ENCODE measurements around the gene NEDD9.

NEDD9 gene

DNA sequence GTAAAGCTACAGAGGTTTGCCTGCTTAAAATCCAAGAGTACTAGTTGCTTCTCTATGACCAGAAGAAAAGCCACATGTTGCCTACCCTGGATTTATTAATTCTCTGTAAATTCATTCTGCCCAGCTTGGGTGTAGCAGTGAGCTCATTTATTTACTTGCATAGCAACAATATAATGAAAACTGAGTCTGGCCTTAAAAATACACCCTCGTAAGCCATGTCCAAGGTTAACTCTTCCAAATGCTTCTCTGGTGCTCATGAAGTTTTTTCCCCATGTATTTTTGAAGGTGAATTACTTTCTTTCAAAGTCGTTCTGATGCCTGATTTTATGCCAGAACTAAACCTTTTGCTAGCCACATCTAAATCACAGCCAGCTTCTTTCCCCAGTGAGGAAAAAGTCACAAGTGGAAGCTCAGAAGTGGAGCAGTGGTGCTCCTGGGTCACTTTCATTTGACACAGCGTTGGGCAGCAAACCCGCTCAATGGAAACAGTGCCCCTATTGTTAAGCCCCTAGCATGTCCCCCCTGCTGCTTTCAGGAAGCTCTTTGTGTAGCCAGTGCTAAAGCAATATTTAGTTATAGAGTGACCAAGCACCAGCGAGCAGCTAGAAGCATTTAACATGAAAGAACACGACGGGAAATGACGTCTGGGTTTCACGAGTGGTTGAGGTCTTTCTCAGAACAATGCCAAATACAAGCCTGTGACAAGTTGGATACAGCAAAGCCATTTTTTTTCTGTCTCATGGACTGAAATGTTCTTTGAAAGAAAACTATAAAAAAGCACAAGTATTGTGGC lies 29.8 kb downstream of the NEDD9 start:
- DNase-seq (ENCODE audit: low read depth, low spot score): peak; percentile 52

- no peak for DNase-seq (ENCODE audit: low read depth, low spot score)
Measured at GRCh38 chr6:11201772-11202512, 30.5 kb downstream of the NEDD9 start.

DNA sequence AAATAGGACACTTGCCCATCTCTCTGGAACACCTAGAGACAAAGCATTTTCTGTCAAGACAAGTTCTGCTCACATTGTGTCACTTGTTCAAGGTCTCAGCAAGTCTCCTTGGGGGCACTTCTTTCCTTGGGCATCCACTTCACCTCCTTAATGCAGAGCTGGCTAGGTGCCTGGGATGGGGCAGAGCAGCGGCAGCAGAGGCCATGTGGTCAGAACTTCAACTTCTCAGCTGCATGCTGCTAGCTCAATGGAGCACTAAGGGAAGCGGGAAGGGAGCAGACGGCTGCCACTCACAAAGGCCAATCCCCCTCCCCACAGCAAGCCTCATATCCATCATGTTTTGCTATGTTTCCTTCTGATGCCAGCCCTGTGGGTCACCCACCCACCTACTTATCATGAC lies 31.5 kb downstream of the NEDD9 start:
- no peak for DNase-seq (ENCODE audit: low read depth, low spot score)

GRCh38 chr6:11200356-11200755 lies 32.1 kb downstream of the NEDD9 start:
- DNase-seq (ENCODE audit: low read depth, low spot score): no peak

GRCh38 chr6:11198663-11199603 lies 33.5 kb downstream of the NEDD9 start:
- DNase-seq (ENCODE audit: low read depth, low spot score): no peak

- no peak for DNase-seq (ENCODE audit: low read depth, low spot score)
Measured at GRCh38 chr6:11197850-11198249, 34.6 kb downstream of the NEDD9 start.

DNA sequence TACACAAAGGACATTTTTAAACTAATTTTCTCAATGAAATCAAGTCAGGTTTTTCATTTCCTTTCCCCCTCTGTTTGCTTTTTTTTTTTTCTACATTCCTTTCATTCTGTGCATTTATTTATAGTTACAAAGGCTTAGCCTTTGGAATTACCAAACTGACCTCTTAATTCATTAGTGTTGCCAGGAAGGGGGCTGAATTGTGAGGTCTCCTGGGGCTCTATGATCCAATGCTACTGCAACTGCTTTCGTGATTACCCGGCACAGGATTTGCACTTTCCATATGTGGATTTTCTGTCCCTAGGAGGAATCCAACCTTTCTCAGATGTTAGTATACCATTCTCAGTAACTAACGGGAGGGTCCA lies 35.3 kb downstream of the NEDD9 start:
- no peak for DNase-seq (ENCODE audit: low read depth, low spot score)

GRCh38 chr6:11196511-11197174 lies 35.8 kb downstream of the NEDD9 start:
- peak; percentile 24 for DNase-seq (ENCODE audit: low read depth, low spot score)

DNA sequence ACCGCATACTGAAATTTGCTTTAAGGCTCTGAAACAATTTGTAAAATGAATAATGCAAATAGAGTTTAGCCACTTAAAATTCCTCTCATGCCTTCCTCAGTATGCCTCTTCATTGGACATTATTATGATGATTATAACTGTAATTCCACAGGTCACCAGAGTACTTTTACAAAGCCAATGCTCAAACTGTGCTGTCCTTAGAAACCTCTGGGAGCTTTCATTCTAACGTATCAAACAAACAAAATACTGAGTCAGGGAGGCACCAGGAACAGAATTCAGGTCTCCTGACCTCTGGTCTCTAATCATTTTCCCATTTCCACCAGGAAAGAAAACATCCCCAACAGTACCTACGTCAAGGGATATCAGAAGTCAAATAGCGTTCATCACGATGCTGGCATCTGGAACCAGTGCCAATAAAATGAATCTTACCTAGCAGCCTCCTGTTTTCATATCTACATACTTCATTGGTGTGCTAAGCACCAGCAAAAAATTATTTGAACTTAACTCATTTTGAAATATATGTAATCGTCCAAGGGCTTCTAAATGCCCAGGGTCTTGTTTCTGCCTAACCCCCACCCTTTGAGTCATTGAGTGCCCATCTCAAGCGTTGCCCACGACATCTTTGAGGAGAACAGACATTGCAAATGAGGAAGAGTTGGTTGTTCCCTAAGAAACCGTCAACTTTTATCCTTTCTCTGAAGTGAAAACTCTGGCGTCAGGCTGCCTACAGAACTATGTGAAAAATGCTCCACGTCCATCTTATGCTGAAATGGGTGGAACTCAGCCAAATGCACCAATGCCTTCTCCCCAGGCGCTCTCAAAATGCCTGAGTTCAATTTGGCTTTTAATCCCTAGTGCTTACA lies 37.9 kb downstream of the NEDD9 start:
- peak; percentile 43 for DNase-seq (ENCODE audit: low read depth, low spot score)

DNA sequence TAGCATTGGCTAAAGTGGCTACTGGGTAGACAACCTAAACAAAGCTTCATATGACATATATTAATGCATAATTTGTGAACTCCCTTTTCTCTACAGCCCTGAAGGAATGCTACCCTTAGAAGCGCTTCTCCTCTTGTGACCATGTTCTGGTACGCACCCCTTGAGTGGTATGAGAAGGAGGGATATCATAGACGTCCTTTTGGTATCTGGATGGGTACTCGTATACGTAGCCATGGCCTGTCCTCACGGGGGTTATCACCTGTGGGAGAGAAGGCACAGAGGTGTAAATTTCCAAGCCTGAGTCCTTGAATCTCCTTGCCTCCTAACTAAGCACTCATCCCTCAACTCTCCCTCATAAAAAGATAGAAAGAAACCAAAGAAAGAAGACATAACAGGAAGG lies 39.0 kb downstream of the NEDD9 start:
- no peak for DNase-seq (ENCODE audit: low read depth, low spot score)

DNA sequence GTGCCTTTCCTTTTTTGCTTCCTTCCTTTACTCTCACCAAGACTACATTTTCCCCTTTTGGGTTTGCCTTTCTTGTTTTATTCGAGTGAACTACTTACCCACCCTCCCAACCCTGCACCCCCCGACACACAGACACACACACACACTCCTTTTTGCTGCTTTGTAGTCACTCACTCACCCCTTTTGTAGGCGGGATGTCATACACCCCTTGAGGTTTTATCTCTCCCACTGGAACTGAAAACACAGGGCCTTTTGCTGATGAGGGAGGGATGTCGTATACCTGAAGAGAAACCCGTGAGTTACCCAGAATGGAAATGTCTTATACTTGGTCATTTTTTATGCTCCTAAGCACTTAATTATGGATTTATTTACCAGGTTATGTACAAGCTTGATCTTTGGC lies 40.3 kb downstream of the NEDD9 start:
- no peak for DNase-seq (ENCODE audit: low read depth, low spot score)

GRCh38 chr6:11190625-11191245 lies 41.7 kb downstream of the NEDD9 start:
- no peak for DNase-seq (ENCODE audit: low read depth, low spot score)

GRCh38 chr6:11189865-11190624 lies 42.4 kb downstream of the NEDD9 start:
- DNase-seq (ENCODE audit: low read depth, low spot score): no peak

GRCh38 chr6:11188161-11188915 lies 44.1 kb downstream of the NEDD9 start:
- DNase-seq (ENCODE audit: low read depth, low spot score): no peak

GRCh38 chr6:11187301-11187700 lies 45.2 kb downstream of the NEDD9 start:
- no peak for DNase-seq (ENCODE audit: low read depth, low spot score)

DNA sequence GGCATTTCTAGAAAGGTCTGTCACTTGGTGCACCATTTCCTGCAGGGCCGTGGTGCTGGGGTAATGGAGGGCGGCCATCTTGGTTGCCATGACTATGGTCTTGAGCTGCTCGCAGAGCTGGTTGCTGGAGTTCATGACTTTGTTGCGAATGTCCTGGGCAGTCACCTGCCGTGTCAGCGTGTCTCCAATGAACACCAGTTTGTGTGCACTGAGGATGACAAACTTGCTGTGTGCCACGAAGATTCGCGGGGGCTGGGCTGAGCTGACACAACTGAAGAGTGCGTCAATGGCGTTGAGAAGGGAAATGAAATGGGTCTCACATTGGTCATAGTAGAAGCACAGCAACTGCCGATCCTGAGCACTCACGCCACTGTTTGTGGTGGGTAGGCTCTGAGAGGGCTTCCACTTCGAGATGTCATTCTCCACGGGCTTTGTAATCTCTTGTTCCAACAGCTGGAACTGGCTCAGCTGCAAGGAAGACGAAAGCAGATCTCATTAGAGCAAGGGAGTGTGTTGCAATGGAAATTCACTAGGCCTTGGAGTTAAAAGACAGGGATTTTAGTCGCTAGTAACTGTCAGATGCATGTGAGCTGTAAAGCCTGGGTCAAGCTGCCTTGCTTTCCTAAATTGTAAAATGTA lies 47.1 kb downstream of the NEDD9 start:
- no peak for DNase-seq (ENCODE audit: low read depth, low spot score)

DNA sequence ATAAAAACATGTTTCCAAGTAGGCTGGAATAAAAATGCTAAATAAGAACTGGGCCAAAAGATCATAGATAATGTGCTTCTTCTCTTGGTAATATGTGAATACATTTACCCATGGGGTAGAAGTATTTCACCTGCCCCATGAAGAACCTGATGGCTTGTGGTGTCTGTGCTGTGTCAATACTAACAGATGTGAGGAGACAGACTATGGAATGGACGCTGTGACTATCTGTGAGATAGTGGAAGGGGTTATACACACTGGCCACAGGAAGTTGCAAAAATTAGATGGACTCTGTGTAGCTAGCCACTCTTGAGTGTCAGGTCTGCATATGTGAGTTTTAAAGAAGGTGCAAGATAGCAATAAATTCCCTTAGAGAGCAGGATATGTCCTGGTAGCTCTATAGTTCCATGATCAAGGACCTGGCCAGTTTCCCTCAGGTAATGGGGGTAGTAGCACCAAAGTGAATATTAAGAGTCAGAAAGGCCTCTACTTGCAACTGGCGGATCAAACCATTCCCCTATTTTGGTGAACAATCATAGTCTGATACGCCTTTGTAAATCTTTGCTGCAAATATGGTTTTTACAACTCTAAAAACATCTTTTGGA lies 48.6 kb downstream of the NEDD9 start:
- DNase-seq (ENCODE audit: low read depth, low spot score): no peak
